Endothelial cell of umbilical vein (primary cell): Measurements from ENCODE around the gene RAB44.

ENCODE experiments used
- EZH2 ChIP-seq: IDR thresholded peaks from 2 replicates; pipeline ENCODE4 v1.6.1; 2012; ENCODE audit warnings: borderline replicate concordance, low read depth, mild to moderate bottlenecking, moderate library complexity, low read length, inconsistent platforms; ENCODE audit not compliant: severe bottlenecking
- POLR2A ChIP-seq: IDR thresholded peaks from 2 replicates; pipeline ENCODE4 v1.6.1; 2012; ENCODE audit warnings: low read depth, mild to moderate bottlenecking, control low read depth, low read length
- TF ChIP-seq, protein P1 (sequence below), 2 donors: IDR thresholded peaks; 1 replicate in 1 of 2; 2 replicates in 1 of 2; pipeline ENCODE4 v1.5.1; 2011; ENCODE audit warnings: low read length in 2 of 2, mild to moderate bottlenecking in 2 of 2, moderate library complexity in 2 of 2, control low read depth in 1 of 2, inconsistent platforms in 1 of 2, low read depth in 1 of 2; ENCODE audit not compliant: insufficient read depth in 1 of 2; ENCODE audit errors: extremely low read depth in 1 of 2
- TF ChIP-seq, protein P2 (sequence below): IDR thresholded peaks from 2 replicates; pipeline ENCODE4 v1.6.1; 2011; ENCODE audit not compliant: insufficient read depth, insufficient read length

DNA sequence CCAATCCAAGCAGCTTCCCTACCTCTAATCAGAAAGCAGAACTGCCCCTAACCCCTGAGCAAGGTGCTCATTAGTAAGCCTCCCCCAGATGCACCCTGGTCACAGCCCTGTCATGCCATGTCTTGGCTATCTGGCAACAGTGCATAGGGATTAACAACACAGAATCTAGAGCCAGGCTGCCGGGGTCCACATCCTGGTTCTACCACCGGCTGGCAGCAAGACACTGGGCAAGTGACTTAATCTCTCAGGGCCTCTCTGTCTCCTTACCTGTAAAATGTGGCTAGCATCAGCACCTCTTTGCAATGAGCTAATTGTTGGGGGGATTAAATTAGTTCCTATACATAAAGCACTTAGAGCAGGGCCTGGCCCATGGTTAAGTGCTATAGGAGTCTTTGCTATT is 73.5 kb downstream of the RAB44 start:
- TF ChIP-seq, protein P1, sequence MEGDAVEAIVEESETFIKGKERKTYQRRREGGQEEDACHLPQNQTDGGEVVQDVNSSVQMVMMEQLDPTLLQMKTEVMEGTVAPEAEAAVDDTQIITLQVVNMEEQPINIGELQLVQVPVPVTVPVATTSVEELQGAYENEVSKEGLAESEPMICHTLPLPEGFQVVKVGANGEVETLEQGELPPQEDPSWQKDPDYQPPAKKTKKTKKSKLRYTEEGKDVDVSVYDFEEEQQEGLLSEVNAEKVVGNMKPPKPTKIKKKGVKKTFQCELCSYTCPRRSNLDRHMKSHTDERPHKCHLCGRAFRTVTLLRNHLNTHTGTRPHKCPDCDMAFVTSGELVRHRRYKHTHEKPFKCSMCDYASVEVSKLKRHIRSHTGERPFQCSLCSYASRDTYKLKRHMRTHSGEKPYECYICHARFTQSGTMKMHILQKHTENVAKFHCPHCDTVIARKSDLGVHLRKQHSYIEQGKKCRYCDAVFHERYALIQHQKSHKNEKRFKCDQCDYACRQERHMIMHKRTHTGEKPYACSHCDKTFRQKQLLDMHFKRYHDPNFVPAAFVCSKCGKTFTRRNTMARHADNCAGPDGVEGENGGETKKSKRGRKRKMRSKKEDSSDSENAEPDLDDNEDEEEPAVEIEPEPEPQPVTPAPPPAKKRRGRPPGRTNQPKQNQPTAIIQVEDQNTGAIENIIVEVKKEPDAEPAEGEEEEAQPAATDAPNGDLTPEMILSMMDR (IDR thresholded peaks at IDR 0.05; ENCODE audit: extremely low read depth in 1 of 2, insufficient read depth in 1 of 2, low read depth in 1 of 2, low read length in 2 of 2), result no peak
- no peak for TF ChIP-seq EZH2
- TF ChIP-seq POLR2A, result no peak
- TF ChIP-seq, protein P2, sequence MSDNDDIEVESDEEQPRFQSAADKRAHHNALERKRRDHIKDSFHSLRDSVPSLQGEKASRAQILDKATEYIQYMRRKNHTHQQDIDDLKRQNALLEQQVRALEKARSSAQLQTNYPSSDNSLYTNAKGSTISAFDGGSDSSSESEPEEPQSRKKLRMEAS, result no peak
